ENCODE results near the gene ZGLP1.

ZGLP1 gene

GRCh38 chr19:10277795-10278589 lies 31.6 kb downstream of the ZGLP1 start:
- no peak for DNase-seq

- DNase-seq, result no peak
These were observed 35.0 kb downstream of the ZGLP1 start for GRCh38 chr19:10274589-10274988.

- no peak for DNase-seq
These were observed 38.0 kb downstream of the ZGLP1 start for GRCh38 chr19:10271543-10272086.

- DNase-seq, result peak; percentile 53
These were observed 38.8 kb downstream of the ZGLP1 start, which contains the start of gene ICAM1 for GRCh38 chr19:10270616-10271394. Gene ICAM1, plus strand, starts transcription at chr19:10271120. Its CDS starts 40 bp downstream, at chr19:10271160.

- no peak for DNase-seq
These were observed 39.4 kb downstream of the ZGLP1 start for GRCh38 chr19:10270180-10270615.

GRCh38 chr19:10269333-10270179 lies 40.1 kb downstream of the ZGLP1 start:
- peak; percentile 65 for DNase-seq

GRCh38 chr19:10268071-10268470 lies 41.5 kb downstream of the ZGLP1 start:
- DNase-seq, result no peak

GRCh38 chr19:10266706-10267105 lies 42.9 kb downstream of the ZGLP1 start:
- no peak for DNase-seq

GRCh38 chr19:10262771-10263170 lies 46.8 kb downstream of the ZGLP1 start:
- peak; percentile 62 for DNase-seq

- no peak for DNase-seq
These were observed 49.5 kb downstream of the ZGLP1 start for GRCh38 chr19:10260141-10260584.

GRCh38 chr19:10259162-10259905 lies 50.3 kb downstream of the ZGLP1 start:
- DNase-seq, result peak; percentile 79

- no peak for DNase-seq
These were observed 51.4 kb downstream of the ZGLP1 start for GRCh38 chr19:10258080-10258710.

GRCh38 chr19:10256970-10257615 lies 52.5 kb downstream of the ZGLP1 start:
- no peak for DNase-seq

- DNase-seq, result no peak
These were observed 53.1 kb downstream of the ZGLP1 start for GRCh38 chr19:10256551-10256950.

- DNase-seq, result no peak
These were observed 54.3 kb downstream of the ZGLP1 start for GRCh38 chr19:10255358-10255757.

Data from fibroblast of skin of abdomen (primary cell).